GM23248 (cell line): ENCODE measurements around the gene IL4.

Source experiments
- EZH2 ChIP-seq: fragments of 200-600 bp; sonication (generic); IDR thresholded peaks from 2 replicates; pipeline ENCODE4 v1.6.1; 2018; ENCODE audit warnings: antibody characterized with exemption, mild to moderate bottlenecking; ENCODE audit not compliant: insufficient read depth, poor library complexity, severe bottlenecking
- EZH2phosphoT487 ChIP-seq: fragments of 200-600 bp; sonication (generic); IDR thresholded peaks from 2 replicates; pipeline ENCODE4 v1.6.1; 2018; ENCODE audit warnings: antibody characterized with exemption, moderate library complexity, mild to moderate bottlenecking, low read depth; ENCODE audit not compliant: insufficient read depth

DNA sequence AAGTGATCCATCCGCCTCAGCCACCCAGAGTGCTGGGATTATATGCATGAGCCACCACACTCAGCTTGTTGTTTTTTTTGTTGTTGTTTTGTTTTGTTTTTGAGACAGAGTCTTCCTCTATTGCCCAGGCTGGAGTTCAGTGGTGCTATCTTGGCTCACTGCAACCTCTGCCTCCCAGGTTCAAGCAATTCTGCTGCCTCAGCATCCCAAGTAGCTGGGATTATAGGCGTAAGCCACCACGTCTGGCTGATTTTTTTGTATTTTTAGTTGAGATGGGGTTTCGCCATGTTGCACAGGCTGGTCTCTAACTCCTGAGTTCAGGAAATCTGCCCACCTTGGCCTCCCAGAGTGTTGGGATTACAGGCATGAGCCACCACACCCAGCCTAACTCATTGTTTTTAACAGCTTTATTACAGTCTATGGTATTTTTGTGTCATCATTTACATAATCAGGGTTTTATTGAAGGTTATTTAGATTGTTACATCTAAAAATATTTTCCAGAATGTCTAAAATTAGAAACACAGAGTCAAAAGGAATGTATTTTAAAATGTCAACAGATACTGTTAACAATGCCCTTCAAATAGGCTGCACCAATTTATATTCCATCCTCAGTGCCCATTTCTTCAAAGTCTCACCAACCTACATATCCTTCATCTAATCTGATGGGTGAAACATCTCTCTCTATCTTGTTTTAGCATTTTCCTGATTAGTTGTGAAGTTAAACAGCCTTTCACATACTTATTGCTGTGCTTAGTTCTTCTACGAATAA is 44.9 kb downstream of the IL4 start:
- TF ChIP-seq EZH2phosphoT487: no peak
- TF ChIP-seq EZH2: no peak
